Hematopoietic multipotent progenitor cell treated with erythropoietin and hydrocortisone succinate and interleukin-3 and kit ligand, for 15 days (in vitro differentiated cells): ENCODE data around the gene MS4A15.
"Not testable (repeated sequence)": the region's sequence is repeated elsewhere in the genome, so short reads cannot be mapped to it uniquely, and the experiment has no call there.

Source experiments
- DNase-seq: peaks from one replicate; pipeline ENCODE4 v3.0.0-alpha.2; 2015; ENCODE audit warnings: low spot score

The MS4A15 gene

DNA sequence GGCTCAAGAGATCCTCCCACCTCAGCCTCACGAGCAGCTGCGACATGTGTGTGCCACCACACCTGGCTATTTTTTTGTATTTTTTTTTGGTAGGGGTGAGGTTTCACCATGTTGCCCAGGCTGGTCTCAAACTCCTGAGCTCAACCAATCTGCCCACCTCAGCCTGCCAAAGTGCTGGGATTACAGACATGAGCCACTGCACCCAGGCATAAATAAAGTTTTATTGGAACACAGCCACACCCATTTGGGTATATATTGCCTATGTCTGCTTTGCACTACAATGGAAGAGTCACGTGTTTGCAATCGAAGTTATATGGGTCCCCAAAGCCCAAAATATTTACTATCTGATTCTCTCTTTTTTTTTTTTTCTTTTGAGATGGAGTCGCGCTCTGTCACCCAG is 1.8 kb upstream of the MS4A15 start:
- DNase-seq: no peak

DNA sequence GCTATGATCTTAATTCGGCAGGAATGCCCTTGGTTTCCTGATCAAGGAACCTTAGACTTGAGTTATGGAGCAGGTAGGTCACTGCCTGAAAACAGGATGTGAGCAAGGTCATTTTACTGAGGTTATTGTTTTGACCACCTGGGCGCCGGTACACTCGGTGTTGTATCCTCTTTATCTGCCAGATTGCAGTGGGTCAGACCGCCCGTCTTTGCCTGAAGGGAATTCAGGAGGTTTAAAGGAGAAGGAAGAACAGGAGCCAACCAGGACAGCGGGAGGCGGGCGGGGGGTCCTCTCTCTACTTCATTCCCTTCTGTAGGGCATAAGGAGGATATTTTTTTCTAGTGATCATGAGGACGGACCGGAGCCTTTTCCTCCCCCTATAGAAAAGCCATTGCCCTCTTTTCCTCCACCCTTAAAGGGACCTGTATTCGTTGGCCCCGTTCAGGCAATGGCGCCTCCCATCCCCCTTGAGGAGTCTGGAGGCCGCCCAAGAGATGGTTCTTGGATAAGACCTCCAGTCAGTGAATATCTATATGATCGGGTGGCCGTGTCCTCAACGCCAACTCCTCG is 649 bp downstream of the MS4A15 start:
- no peak for DNase-seq

DNA sequence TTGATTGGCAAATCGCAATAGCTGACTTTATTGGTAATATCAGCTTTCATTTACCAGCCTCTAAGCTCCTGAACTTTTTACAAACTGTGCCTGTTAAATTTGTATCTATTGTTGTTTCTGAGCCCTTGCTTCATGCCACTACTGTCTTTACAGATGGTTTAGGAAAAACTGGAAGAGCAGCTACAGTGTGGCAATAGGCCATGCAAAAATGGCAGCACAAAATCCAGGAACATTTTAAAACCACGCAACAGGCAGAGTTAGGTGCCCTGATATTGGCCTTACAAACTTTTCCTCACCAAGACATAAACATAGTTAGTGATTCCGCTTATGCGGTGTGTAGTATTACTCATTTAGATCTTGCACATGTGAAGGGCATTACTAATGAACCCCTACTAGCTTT is 2.0 kb downstream of the MS4A15 start:
- not testable (repeated sequence) for DNase-seq

DNA sequence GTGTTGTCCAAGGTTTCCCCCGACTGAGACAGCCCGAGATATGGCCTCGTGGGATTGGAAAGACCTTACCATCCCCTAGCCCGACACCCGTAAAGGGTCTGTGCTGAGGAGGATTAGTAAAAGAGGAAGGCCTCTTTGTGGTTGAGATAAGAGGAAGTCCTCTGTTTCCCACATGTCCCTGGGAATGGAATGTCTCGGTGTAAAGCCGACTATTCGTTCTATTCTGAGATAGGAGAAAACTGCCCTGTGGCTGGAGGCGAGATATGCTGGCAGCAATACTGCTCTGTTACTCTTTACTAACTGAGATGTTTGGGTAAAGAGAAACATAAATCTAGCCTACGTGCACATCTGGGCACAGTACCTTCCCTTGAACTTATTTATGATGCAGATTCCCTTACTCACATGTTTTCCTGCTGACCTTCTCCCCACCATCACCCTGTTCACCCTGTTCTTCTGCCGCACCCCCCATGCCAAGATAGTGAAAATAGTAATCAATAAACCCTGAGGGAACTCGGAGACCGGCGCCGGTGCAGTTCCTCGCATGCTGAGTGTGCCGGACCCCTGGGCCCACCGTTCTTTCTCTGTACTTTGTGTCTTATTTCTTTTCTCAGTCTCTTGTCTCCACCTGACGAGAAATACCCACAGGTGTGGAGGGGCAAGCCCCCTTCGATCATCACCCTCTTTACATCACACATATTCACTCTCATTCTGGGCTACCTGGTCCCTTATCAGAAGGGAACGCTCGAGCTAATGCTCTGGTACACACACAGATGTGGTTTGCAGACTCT is 3.0 kb downstream of the MS4A15 start:
- not testable (repeated sequence) for DNase-seq

DNA sequence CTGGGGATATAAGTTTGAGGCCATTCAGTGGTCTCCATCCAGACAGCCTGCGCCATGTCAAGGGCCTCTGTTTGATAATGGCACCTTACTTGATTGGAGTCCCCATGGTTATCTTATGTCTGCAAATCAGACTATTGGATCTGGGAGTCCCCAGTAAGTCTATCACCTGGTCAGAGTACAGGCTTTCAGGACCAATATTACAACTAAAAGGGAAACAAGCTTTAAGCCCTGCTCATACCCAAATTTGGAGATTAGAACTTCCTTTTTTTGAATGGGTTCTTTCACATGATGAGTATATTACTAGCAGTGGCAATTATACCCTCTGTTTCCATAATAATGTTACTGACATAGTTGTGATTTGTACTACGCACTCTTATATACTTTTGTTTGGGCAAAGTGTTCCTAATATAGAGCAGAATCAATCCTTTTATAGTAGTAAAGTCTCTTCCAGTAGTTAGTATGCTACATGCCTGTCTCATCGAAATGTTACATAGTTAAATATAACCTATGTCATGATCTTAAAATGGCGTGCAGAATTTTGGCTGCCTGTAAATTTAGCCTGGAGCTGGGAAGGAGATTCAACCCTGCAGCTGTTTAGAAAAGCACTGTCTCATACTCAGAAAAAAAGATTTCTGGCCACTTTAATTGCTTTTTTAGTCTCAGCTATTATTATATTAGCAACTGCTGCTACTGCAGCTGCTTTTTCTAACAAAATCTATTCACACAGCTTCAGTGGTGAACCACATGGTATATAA is 4.9 kb downstream of the MS4A15 start:
- DNase-seq: no peak

DNA sequence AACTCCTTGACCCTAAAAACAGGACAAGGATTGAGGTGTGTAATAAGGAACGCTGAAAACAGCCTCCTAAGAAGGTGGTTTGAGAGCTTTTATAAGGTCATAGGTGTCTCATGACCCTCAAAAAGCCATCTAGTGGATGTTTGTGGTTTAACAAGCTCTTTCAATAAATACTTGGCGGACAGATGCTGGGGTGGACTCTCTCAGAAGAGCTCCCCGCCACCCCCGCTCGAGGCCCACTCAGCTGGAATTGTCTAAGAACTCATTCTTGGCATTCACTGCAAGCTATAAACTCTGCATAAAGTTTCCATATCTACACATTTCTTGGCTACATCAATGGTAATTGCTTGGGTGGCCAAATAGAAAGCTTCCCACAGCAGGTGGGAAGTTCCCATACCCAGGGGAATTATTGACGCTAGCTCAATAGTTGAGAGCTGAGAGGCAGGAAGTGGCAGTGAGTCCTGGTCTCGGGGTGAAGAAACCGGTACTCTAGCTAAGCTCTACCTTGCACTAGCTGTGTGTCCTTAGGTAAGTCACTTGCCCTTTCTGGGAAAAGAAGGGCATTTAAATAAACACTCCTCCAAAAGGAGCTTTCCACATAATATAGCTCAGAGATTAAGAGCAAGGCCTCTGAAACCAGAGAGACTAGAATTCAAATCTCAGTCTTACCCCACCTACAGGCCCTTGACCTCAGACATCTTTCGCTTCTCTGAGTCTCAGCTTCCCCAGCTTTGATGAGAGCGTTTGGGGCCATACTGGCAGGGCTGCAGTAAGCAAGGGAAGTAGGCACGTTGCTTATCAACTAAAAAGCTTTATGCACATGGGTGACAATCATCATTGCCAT is 6.4 kb downstream of the MS4A15 start:
- DNase-seq: no peak

DNA sequence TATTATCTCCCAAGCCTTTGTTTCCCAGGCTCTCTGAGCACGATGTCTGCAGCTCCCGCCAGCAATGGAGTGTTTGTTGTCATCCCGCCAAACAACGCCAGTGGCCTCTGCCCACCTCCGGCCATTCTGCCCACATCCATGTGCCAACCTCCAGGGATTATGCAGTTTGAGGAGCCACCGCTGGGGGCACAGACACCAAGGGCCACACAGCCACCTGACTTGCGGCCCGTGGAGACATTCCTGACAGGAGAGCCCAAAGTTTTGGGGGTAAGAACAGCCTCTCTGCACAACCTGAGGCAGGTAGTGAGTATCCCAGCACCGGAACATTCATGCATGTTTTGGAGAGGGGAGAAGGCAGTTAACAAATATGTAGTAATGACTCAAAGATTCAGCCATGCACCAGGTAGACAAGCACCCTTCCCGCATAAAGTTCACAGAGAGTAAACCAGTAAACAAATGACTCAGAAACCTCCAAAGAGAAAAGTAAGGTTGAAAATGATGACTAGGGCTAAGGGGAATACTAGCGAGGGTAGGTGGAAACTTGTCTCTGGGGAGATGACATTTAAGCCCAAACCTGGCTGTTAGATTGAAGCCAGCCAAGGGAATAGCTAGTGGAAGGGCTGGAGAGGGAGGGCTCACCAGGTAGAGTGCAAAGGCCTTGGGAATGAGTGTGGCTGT is 7.2 kb downstream of the MS4A15 start:
- no peak for DNase-seq

DNA sequence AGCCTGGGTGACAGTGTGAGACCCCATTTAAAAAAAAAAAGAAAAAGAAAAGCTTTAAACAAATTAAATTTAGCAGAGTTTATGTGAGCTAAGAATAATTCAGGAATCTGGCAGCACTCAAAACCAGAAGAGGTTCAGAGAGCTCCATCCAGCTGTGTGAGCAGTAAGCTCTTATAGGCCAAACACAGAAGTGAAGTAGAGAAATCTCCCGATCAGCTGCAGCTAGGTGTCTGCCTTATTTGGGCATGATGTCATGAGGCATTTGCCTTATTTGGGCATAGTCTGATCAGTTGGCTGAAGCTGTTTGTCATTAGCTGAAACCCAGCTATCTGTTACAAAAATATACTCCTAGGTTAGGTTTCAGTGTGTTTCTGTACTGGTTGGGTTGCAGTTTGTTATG is 8.2 kb downstream of the MS4A15 start:
- DNase-seq: no peak

DNA sequence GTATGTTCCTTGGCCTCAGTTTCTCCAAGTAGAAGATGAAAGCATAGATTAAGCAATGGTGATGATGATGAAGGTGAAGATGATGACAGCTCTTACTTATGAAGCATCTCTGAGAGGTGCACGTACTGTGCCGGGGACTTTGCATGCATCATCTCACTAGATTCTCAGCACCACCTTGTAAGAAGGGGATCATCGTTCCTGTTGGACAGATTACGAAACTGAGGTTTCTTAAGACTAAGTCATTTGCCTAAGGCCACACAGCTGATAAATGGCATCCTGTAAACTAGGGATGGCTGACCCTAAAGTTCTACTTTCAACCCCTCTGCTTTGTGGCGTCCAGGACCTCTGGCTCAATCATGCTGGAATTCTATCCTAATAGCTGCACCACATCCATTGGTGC is 8.7 kb downstream of the MS4A15 start:
- no peak for DNase-seq

DNA sequence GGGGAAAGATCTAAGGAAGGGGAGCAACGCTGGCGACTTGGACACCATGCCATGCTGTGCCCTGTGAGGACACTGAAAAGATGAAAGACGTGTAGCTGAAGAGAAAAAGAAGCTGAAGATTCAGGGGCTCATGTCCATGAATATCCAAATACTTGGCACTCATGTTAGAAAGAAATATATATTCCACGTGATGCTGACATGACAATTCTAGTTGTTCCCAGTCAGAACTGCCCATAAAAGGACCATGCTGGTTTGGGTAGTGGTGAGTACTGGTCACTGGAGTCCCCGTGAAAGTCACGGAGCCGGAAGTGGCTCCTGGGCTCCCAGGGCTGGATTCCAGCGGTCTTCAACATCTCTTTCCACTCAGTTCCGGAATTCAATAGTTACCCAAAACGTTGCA is 9.9 kb downstream of the MS4A15 start:
- DNase-seq: no peak

DNA sequence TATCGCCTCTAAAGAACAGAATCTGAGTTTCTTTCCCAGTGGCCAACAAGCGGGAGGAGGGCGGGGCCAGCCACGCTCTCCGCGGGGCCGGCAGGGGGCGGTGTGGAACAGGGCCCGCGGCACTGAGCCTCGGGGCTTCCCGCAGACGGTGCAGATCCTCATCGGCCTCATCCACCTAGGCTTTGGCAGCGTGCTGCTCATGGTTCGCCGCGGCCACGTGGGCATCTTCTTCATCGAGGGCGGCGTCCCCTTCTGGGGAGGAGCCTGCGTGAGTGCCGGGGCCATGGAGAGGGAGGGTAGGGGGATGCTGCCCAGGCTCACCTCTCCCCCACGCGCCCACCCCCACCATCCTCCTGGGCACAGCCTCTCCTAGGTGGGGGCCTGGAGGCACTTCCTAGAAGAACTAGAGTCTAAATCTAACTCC is 10.7 kb downstream of the MS4A15 start:
- DNase-seq: no peak

- no peak for DNase-seq
These were observed 11.5 kb downstream of the MS4A15 start for GRCh38 chr11:60768202-60768601.

- DNase-seq: no peak
These were observed 12.6 kb downstream of the MS4A15 start for GRCh38 chr11:60769273-60769672.

DNA sequence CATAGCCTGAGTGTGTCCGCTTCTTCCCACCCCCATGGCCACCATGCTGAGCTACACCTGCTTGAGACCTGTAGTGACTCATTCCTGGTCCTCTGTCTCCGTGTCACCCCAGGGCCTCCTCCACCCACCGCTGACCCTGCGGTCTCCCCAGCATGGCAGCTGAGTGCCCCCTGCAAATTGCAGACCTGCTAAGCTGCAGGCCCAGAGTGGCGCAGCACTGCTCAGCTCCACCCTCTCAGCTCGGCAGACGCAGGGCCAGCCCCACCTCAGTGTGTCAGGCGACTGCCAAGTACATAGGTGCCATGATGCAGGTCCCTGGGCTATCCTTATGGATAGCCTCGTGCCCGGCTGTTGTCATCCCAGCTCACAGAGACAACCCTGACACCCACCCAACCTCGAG is 13.1 kb downstream of the MS4A15 start:
- DNase-seq: no peak

DNA sequence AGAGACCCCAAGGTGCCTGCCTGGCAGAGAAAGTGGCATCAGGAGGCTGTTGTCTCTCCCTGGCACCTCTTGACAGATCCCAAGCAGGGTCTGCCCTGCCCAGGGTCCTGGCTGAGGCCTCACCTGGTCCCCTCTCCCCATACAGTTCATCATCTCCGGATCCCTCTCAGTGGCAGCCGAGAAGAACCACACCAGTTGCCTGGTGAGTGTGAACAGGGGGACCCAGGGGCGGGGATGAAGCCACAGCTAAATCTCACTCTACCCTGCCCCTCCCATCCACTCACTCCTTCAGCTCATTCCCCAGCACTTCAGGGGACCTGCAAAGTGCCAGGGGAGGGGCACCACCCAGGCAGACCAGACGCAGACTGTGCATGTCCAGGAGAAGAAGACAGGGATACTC is 14.5 kb downstream of the MS4A15 start:
- DNase-seq: no peak

DNA sequence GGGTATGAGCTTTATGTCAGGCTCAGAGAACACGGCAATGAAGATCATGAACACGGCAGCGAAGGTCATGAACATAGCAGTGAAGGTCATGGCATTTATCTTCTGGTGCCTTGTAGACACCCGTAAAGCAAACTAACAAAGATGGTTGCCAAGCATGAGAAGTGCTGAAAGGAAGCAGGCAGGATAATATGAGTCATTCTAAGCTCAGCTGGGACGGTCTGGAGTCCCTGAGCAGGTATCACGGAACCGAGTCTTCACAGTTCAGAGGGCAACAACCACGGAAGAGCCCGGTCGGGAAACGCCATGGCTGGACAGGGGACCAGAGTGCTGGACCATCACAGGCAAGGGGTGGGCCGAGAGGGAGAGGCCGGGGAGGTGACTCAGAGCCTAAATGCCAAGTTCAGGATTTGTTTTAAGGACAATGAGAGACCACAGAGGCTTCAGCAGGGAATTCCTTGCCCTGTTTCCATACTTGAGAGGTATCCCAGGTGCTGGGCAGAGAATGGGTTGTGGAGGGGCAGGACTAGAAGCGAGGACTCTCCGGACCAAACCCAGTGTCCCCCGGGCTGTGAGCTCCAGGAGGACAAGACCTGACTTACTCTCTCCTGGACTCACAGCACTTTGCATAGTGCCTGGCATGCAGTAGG is 15.3 kb downstream of the MS4A15 start:
- no peak for DNase-seq

DNA sequence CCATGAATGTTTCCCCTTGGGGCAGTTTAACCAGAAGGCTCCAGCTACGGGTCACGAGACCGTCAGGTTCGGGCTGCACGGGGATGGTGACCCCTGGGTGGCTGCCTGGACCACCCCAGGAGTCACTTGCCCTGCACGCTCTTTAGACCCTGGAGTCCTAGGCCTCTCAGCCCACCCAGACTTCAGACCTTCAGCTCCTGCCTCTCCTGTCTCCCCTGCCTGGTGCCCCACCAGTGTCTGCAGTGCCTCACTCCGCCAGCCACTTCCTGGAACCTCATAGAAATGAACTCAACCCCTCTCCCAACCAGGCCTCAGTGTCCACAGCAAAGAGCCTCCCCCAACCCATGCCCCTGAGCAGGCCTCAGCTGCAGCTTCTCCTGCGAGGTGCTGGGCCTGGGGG is 16.0 kb downstream of the MS4A15 start:
- DNase-seq: no peak

DNA sequence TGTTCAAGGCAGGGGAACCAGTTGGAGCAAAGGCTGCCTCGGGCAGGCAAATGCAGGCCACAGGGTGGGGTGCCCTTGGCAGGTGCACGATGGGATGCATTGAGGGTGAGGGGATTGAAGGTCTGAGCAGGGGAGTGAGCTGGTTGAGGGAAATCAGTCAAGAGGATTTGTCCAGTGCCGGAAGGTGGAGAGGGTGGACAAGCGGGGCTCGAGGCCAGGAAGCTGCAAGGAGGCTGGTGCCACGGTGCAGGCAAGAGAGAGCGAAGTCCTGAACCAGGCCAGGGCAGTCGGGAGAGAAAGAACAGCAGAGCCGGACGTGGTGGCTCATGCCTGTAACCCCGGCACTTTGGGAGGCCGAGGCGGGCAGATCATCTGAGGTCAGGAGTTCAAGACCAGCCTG is 18.1 kb downstream of the MS4A15 start:
- DNase-seq: no peak

GRCh38 chr11:60775420-60775961 is 18.8 kb downstream of the MS4A15 start:
- peak; percentile 72 for DNase-seq

- no peak for DNase-seq
These were observed 19.5 kb downstream of the MS4A15 start for GRCh38 chr11:60776167-60776566.

DNA sequence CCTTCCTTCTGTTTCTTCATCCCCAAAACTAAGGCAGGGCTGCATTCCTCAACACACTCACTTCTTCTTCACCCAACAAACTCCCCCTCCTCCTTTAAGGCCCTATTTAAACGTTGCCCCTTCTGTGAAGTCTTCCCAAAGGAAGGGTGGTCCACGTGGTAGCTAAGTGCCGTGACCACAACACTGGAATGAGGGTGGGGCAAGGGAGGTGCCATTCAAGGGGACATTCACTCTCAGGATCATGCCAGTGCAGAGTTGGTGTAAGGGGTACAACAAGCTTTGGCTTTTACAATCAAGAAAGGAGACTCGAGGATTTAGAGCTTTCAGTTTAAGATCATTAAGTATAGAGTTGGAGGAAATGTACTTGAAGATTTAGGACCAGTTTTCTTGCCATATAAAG is 20.4 kb downstream of the MS4A15 start:
- no peak for DNase-seq
